K562 (cell line): Measurements from ENCODE around the gene NEB. TPM values are rescaled to one million over a fixed set of nuclear protein-coding genes. Genes with fewer than 3 reads are reported as not detected.

Source experiments
- ATAC-seq: fragments of 200-7000 bp; cut with Tn5 transposase; 3 replicates; pipeline ENCODE4 v1.9.1; 2020; ENCODE audit warnings: moderate library complexity
- BruUV-seq: library from RNA; stranded (reverse); fragments of 400-500 nt; replicated peaks from 2 replicates; lab custom pipeline; 2021; lab: Mats Ljungman, UMichigan
- CTCF ChIA-PET: fragments of 300-600 bp; formaldehyde crosslinking; extraction: SDS; loops from one replicate; lab custom pipeline; 2021; ENCODE audit warnings: low intra/inter-chr PET ratio; lab: Yijun Ruan, JAX
- POLR2A ChIA-PET: fragments of 300-600, 350-650 bp; sonication (Branson Sonifier 250); formaldehyde crosslinking; extraction: SDS; loops from one replicate; lab custom pipeline; 2021; ENCODE audit warnings: antibody characterized with exemption, inconsistent platforms; lab: Yijun Ruan, JAX
- DNase-seq, 4 experiments: peaks; one replicate each; pipeline versions ENCODE4 v3.0.0 to v3.0.0-alpha.2; 2011 to 2018; ENCODE audit warnings: low spot score in 3 of 4, mixed read lengths in 3 of 4; ENCODE audit errors: extremely low read depth in 1 of 4
- FAIRE-seq: peaks from 2 replicates; lab custom pipeline; 2011; peaks lifted over from hg19 to GRCh38; lab: Jason Lieb, UNC
- H2AFZ ChIP-seq: 2 replicates; pipeline ENCODE4 v1.6.0; 2011; ENCODE audit warnings: low read depth, low read length, control low read depth, inconsistent platforms
- H3K27ac ChIP-seq: fragments of 200-600 bp; 3 replicates; pipeline ENCODE4 v1.8.0; 2011; ENCODE audit warnings: low read depth, mild to moderate bottlenecking, control low read depth, inconsistent platforms, low read length, moderate library complexity, mixed read lengths; ENCODE audit errors: extremely low read depth
- H3K27me3 ChIP-seq, 2 experiments: fragments of 300-600 bp in 1 of 2; 2 replicates in 1 of 2; 3 replicates in 1 of 2; pipeline versions ENCODE4 v1.6.0 to v1.8.0; 2011; ENCODE audit warnings: inconsistent platforms in 2 of 2, low read length in 2 of 2, mild to moderate bottlenecking in 1 of 2, mixed read lengths in 1 of 2, moderate library complexity in 1 of 2; ENCODE audit not compliant: control insufficient read depth in 2 of 2, insufficient read depth in 2 of 2
- H3K36me3 ChIP-seq: fragments of 300-600 bp; 3 replicates; pipeline ENCODE4 v1.8.0; 2011; ENCODE audit warnings: mild to moderate bottlenecking, low read length, inconsistent platforms; ENCODE audit not compliant: control insufficient read depth, insufficient read depth
- H3K4me1 ChIP-seq, 2 experiments: fragments of 200-600 bp in 1 of 2; replicated peaks in 1 of 2; 2 replicates in 1 of 2; 3 replicates in 1 of 2; pipeline versions ENCODE4 v1.5.1 to v1.8.0; 2011; ENCODE audit warnings: inconsistent platforms in 2 of 2, low read length in 2 of 2, mild to moderate bottlenecking in 1 of 2, mixed read lengths in 1 of 2, moderate library complexity in 1 of 2; ENCODE audit not compliant: control insufficient read depth in 2 of 2, insufficient read depth in 2 of 2
- H3K4me2 ChIP-seq: 2 replicates; pipeline ENCODE4 v1.6.1; 2011; ENCODE audit warnings: low read length, control low read depth, inconsistent platforms, mixed read lengths; ENCODE audit not compliant: insufficient read depth
- H3K4me3 ChIP-seq: fragments of 200-600 bp; sonication (generic), shearing (Covaris generic); 2 replicates; pipeline ENCODE4 v1.5.1; 2016; ENCODE audit warnings: control low read depth, inconsistent platforms
- H3K79me2 ChIP-seq: fragments of 200-600 bp; 3 replicates; pipeline ENCODE4 v1.8.0; 2011; ENCODE audit warnings: low read length, inconsistent platforms; ENCODE audit not compliant: control insufficient read depth, insufficient read depth
- H3K9ac ChIP-seq, 2 experiments: 2 replicates each; pipeline versions ENCODE4 v1.6.0 to v1.6.1; 2011; ENCODE audit warnings: low read depth in 2 of 2, low read length in 2 of 2, control low read depth in 1 of 2, inconsistent platforms in 1 of 2, mild to moderate bottlenecking in 1 of 2, mixed read lengths in 1 of 2; ENCODE audit not compliant: insufficient read depth in 1 of 2
- H3K9me1 ChIP-seq: one replicate; pipeline ENCODE4 v1.6.0; 2011; ENCODE audit warnings: inconsistent platforms, mild to moderate bottlenecking, low read length, moderate library complexity; ENCODE audit not compliant: control insufficient read depth, insufficient read depth
- H3K9me3 ChIP-seq: replicated peaks from 2 replicates; pipeline ENCODE4 v1.5.1; 2011; ENCODE audit warnings: low read depth, low read length, inconsistent platforms; ENCODE audit not compliant: control insufficient read depth, insufficient read depth
- H4K20me1 ChIP-seq: replicated peaks from 2 replicates; pipeline ENCODE4 v1.6.1; 2011; ENCODE audit warnings: low read length, inconsistent platforms, mixed read lengths; ENCODE audit not compliant: control insufficient read depth, insufficient read depth
- ASH1L ChIP-seq: fragments of 450-650 bp; IDR thresholded peaks from 2 replicates; pipeline ENCODE4 v1.6.1; 2018; ENCODE audit warnings: borderline replicate concordance, mild to moderate bottlenecking, low read depth; ENCODE audit not compliant: partially characterized antibody
- GATA2 ChIP-seq: sonication (generic); formaldehyde crosslinking; IDR thresholded peaks from 2 replicates; pipeline ENCODE4 v1.4.0; 2020; ENCODE audit warnings: mild to moderate bottlenecking, missing genetic modification reagents
- TRIM25 ChIP-seq: fragments of 450-650 bp; IDR thresholded peaks from 2 replicates; pipeline ENCODE4 v1.7.0; 2016; ENCODE audit warnings: borderline replicate concordance
- ZBTB26 ChIP-seq: fragments of 450-650 bp; formaldehyde crosslinking; IDR thresholded peaks from 2 replicates; pipeline ENCODE4 v1.4.0; 2022; ENCODE audit warnings: missing genetic modification characterization
- ZNF354B ChIP-seq: fragments of 250-450 bp; sonication (Bioruptor Pico); IDR thresholded peaks from 2 replicates; pipeline ENCODE4 v1.4.0; 2020
- ZNF778 ChIP-seq: fragments of 450-650 bp; formaldehyde crosslinking; IDR thresholded peaks from 2 replicates; pipeline ENCODE4 v1.4.0; 2020; ENCODE audit warnings: mild to moderate bottlenecking, moderate library complexity
- WGBS: fragments of 100-300 bp; shearing (Covaris generic); methylation state at CpG from one replicate; pipeline ENCODE4 v1.1.6; 2016; ENCODE audit warnings: low coverage, mixed read lengths; ENCODE audit not compliant: insufficient coverage; ENCODE audit errors: missing lambda C conversion rate; 5-methylcytosine and 5-hydroxymethylcytosine counted together
- in situ Hi-C: fragments of 300-500 bp; cut with MboI; formaldehyde crosslinking; loops from 4 replicates; pipeline ENCODE4 v1.15.0; 2018; ENCODE audit warnings: inconsistent platforms, mixed read lengths
- intact Hi-C: fragments of 100-400 bp; cut with micrococcal nuclease; formaldehyde crosslinking; loops from 2 replicates; pipeline ENCODE4 v1.14.2; 2022
- polyA plus RNA-seq, 8 experiments: library from polyadenylated mRNA; depleted of rRNA in 4 of 8; stranded (reverse) in 5 of 8; unstranded in 3 of 8; fragments of >200 nt; fragmentation: Nextera tagmentation in 2 of 8; fragmentation: Illumina TruSeq in 1 of 8; extraction: Ambion mirVana in 2 of 8; extraction: Trizol in 1 of 8; gene quantifications; 2 replicates each; pipeline versions ENCODE4 v1.2.1 to v1.2.3, GENCODE V29; 2011 to 2014; ENCODE audit warnings: inconsistent platforms in 1 of 8, missing spikeins in 1 of 8
- total RNA-seq, 7 experiments: library from RNA; depleted of rRNA in 6 of 7; stranded (reverse); fragments of >200 nt in 6 of 7; fragmentation: Illumina TruSeq in 2 of 7; extraction: Trizol in 2 of 7; gene quantifications; 2 replicates each; pipeline versions ENCODE4 v1.2.1 to v1.2.3, GENCODE V29; 2011 to 2021; ENCODE audit warnings: low replicate concordance in 1 of 7
- TF ChIP-seq, protein P1 (sequence below): sonication (generic); formaldehyde crosslinking; IDR thresholded peaks from 2 replicates; pipeline ENCODE4 v1.8.1; 2023; ENCODE audit warnings: mild to moderate bottlenecking, missing genetic modification reagents

The NEB gene
- total and polyA plus RNA-seq, 9 of the 15 experiments (the other 6 are each of a cell fraction or from before 2014, with no cell fraction given) = 1.7 to 3.8 (median 2.9) TPM

DNA sequence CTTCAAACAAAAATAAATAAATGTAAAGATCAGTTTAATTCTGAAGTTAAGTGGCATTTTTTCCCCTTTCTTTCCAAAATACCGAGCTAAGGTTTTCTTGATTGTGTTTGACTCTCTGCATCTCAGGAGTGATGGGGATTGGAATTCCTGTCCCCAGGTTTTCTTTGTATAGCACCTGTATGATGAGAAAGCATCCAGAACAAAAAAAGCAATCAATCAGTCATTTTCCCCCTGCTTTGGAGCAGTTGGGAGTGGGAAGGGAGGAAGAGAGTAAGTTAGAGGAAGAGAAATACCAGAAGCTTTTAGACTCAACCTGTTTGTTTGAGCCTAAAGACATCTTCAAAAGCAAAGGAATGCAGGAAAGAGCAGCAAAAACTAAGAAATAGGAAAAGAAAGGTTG, 236.1 kb downstream of the NEB start (continued):
- no peak for TF ChIP-seq ZBTB26 (CRISPR knock-in tag)
- no peak for TF ChIP-seq ASH1L

- H2AFZ ChIP-seq = no peak overlapping the region
- no peak for ATAC-seq
- no peaks in the 10 kb centered on the region for H3K79me2 ChIP-seq
- whole genome bisulfite sequencing = 91% methylated on average over 4 of the region's 4 CpGs
- no peak overlapping the region for H3K9ac ChIP-seq
- H3K4me1 ChIP-seq = no peaks in the 10 kb centered on the region
- no peaks in the 10 kb centered on the region for H4K20me1 ChIP-seq
- no peak overlapping the region for H3K4me2 ChIP-seq
- TF ChIP-seq TRIM25 (no peak), ZNF354B (CRISPR knock-in tag) (no peak), ZNF778 (CRISPR knock-in tag) (no peak), GATA2 (CRISPR knock-in tag) (no peak)
- TF ChIP-seq, protein P1, sequence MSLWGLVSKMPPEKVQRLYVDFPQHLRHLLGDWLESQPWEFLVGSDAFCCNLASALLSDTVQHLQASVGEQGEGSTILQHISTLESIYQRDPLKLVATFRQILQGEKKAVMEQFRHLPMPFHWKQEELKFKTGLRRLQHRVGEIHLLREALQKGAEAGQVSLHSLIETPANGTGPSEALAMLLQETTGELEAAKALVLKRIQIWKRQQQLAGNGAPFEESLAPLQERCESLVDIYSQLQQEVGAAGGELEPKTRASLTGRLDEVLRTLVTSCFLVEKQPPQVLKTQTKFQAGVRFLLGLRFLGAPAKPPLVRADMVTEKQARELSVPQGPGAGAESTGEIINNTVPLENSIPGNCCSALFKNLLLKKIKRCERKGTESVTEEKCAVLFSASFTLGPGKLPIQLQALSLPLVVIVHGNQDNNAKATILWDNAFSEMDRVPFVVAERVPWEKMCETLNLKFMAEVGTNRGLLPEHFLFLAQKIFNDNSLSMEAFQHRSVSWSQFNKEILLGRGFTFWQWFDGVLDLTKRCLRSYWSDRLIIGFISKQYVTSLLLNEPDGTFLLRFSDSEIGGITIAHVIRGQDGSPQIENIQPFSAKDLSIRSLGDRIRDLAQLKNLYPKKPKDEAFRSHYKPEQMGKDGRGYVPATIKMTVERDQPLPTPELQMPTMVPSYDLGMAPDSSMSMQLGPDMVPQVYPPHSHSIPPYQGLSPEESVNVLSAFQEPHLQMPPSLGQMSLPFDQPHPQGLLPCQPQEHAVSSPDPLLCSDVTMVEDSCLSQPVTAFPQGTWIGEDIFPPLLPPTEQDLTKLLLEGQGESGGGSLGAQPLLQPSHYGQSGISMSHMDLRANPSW = no peak
- no TSS peak for BruUV-seq
- no peaks in the 10 kb centered on the region for H3K27me3 ChIP-seq
- CTCF ChIA-PET = no interaction called here
- H3K27ac ChIP-seq = no peak overlapping the region
- peaks cover 30% of the 10 kb centered on the region for H3K36me3 ChIP-seq
- H3K4me3 ChIP-seq = no peak overlapping the region
- no peak for DNase-seq
- no peaks in the 10 kb centered on the region for H3K9me1 ChIP-seq
- no peak for FAIRE-seq
- in situ Hi-C loops = no loop called here
- POLR2A ChIA-PET = interaction anchor here (0.8 kb wide), 1 partner anchor 14 kb away, joined by 3 read pairs; no protein-coding TSS in a partner anchor
- intact Hi-C loops = no loop called here
- no peaks in the 10 kb centered on the region for H3K9me3 ChIP-seq
These were observed 242.8 kb downstream of the NEB start for GRCh38 chr2:151491496-151491895.
